NB4 (cell line): ENCODE results near the gene HLA-E.

Experiments
- CTCF ChIP-seq: IDR thresholded peaks from one replicate; pipeline ENCODE4 v1.5.1; 2012; ENCODE audit warnings: low read depth, low read length
- MAX ChIP-seq: IDR thresholded peaks from 2 replicates; pipeline ENCODE4 v1.6.1; 2011; ENCODE audit warnings: low read depth, low read length
- MYC ChIP-seq: IDR thresholded peaks from 2 replicates; pipeline ENCODE4 v1.6.1; 2011; ENCODE audit warnings: low read depth, low read length
- POLR2A ChIP-seq: IDR thresholded peaks from 2 replicates; pipeline ENCODE4 v1.6.1; 2011; ENCODE audit warnings: mild to moderate bottlenecking; ENCODE audit not compliant: insufficient read length; ENCODE audit errors: extremely low read depth

- TF ChIP-seq CTCF = peak; percentile 40
- TF ChIP-seq MYC = no peak
- TF ChIP-seq POLR2A = no peak
- TF ChIP-seq MAX = no peak
Observed at GRCh38 chr6:30493643-30494250, 4.4 kb downstream of the HLA-E start.
